ENCODE data around the gene PCNX4.

The PCNX4 gene

DNA sequence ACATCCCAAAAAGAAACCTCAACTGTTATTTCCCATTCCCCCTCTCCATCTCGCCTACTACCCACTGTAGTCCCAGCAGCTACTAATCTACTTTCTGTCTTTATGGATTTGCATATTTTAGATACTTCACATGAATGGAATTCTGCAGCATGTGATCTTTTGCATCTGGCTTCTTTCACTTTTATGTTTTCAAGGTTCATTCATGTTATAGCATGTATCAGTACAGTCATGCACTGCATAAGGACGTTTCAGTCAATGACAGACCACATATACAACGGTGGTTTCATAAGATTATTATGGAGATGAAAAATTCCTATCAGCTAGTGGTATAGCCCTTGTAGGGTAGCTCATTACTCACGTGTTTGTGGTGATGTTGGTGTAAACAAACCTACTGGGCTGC, 24.5 kb downstream of the PCNX4 start:
- no peak for DNase-seq

DNA sequence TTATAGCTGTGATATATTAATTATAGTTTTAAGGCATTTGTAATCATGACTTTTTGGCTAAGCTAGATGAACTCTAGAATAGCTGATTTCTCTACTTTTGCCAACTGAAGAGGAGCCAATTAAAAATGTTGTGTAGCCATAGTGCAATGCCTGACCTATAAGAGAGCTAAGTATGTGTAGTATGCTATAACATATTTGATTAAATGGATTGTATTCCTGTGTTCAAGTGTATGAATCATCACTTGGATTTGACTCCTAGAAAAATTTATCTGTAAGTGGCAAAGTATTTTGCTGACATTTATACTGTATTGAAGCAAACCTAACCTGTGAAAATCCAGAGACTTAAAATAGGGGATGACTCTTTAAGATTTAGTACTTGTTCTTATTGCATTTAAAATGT, 34.2 kb downstream of the PCNX4 start:
- no peaks in the 10 kb centered on the region for H3K27me3 Mint-ChIP-seq

More for the DNA sequence above, 24.5 kb downstream of the PCNX4 start:
- Mint-ChIP-seq H3K27ac (no peak overlapping the region), H3K4me3 (no peak overlapping the region), H3K36me3 (ENCODE audit: insufficient read depth) (peaks cover 32% of the 10 kb centered on the region), H3K27me3 (no peaks in the 10 kb centered on the region), H3K9me3 (no peaks in the 10 kb centered on the region), H3K4me1 (ENCODE audit: low read depth in 2 of 2) (peaks cover 2 to 7% of the 10 kb centered on the region in 2 donors)
- no peak for ATAC-seq (replicated peaks)

DNA sequence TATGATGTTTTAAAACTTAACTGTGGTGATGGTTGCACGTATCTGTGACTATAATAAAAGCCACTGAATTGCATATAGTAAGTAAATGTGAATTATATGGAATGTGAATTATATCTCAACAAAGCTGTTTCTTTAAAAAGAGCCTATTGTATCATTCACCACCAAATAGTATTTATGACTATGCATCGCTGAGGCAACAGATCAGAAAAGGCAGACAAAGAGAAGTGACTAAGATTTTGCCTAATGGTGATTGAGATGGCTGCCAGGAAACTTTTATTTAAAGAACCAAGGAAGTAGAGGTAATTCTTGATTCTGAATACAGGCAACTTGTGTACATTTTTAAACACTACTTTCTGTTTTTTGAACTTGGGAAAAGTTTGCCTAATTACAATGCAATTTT, 41.8 kb downstream of the PCNX4 start:
- Mint-ChIP-seq H3K4me1 (ENCODE audit: low read depth in 2 of 2) (peaks cover 3% of the 10 kb centered on the region in 2 donors), H3K9me3 (no peaks in the 10 kb centered on the region), H3K27me3 (no peaks in the 10 kb centered on the region), H3K4me3 (no peak overlapping the region), H3K27ac (no peak overlapping the region), H3K36me3 (ENCODE audit: insufficient read depth) (peaks cover 4% of the 10 kb centered on the region)
- DNase-seq (no peak), ATAC-seq (replicated peaks) (no peak)

More for the DNA sequence above, 34.2 kb downstream of the PCNX4 start:
- no peak overlapping the region for H3K27ac Mint-ChIP-seq
- no peaks in the 10 kb centered on the region for H3K9me3 Mint-ChIP-seq
- ATAC-seq (replicated peaks) (no peak), DNase-seq (no peak)
- no peak overlapping the region for H3K4me3 Mint-ChIP-seq
- H3K4me1 Mint-ChIP-seq (ENCODE audit: low read depth in 2 of 2) = peaks cover 3 to 7% of the 10 kb centered on the region in 2 donors
- peaks cover 43% of the 10 kb centered on the region for H3K36me3 Mint-ChIP-seq (ENCODE audit: insufficient read depth)

DNA sequence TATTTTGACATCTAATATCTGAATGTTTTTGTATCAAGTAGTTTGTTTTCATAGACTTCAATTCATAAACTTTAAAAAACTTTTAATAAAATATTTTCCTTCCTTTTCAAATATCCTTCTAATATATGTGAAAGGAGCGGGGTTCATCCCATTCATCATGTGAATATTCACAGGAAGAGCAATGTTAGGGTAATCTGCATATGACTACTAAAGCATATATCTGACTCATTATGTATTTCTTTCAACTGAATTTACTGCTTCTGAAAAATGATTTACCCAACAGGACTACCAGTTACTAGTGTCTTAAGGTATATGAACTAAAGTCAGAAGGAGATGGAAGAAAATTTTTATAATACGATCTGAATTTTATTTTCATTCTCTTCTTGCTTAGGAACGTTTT, 43.0 kb downstream of the PCNX4 start:
- Mint-ChIP-seq H3K27me3 (no peaks in the 10 kb centered on the region), H3K36me3 (ENCODE audit: insufficient read depth) (no peaks in the 10 kb centered on the region), H3K4me3 (no peak overlapping the region), H3K4me1 (ENCODE audit: low read depth in 2 of 2) (peaks cover 1 to 3% of the 10 kb centered on the region in 2 donors), H3K27ac (no peak overlapping the region), H3K9me3 (no peaks in the 10 kb centered on the region)
- DNase-seq (no peak), ATAC-seq (replicated peaks) (no peak)

DNA sequence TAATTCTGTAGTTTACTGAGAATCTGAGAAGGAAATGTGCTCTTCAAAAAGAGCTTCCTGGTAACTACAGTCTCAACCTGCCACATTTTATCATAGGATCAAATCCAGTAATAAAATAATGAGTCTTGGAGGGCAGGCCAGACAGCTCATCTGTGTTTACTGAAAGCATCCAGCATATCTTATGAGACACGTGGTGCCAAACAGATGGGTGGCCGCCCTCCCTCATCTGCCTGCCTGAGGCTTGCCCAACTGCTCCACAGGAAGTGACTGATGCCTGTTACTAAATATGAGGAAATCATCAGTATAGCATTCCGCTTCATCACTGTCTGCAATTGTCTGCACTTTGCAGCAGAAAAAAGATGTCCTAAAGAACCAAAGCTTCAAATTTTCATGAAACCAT, 60.0 kb downstream of the PCNX4 start:
- DNase-seq (peak; percentile 59 to 62 (median 61)), ATAC-seq (replicated peaks) (peak; percentile 99)
- Mint-ChIP-seq H3K36me3 (ENCODE audit: insufficient read depth) (peaks cover 44% of the 10 kb centered on the region), H3K4me3 (peak overlapping the region; percentile 45 to 60), H3K27ac (peak overlapping the region; percentile 94 to 96), H3K27me3 (no peaks in the 10 kb centered on the region), H3K4me1 (ENCODE audit: low read depth in 2 of 2) (peaks cover 31 to 40% of the 10 kb centered on the region in 2 donors), H3K9me3 (no peaks in the 10 kb centered on the region)

DNA sequence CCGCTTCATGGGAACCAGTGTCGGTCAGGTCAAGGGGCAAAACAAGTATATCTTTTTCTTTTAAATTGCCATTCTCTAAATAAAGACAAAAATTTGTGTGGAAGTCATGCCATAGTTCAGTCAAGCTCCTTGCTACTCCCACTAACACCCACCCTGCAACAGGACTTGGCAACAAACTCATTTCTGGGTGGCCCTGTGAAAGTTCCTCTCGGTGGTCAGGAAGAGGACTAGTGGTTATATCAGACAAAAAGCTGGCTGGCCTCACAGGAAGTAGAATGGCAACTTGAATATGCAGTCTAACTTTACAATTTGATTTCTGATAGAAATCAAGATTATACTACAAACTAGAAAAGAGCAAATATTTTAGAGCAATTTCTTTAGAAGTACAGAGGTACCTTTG, 62.3 kb downstream of the PCNX4 start:
- Mint-ChIP-seq H3K27me3 (no peaks in the 10 kb centered on the region), H3K36me3 (ENCODE audit: insufficient read depth) (peaks cover 30% of the 10 kb centered on the region), H3K27ac (peak overlapping the region; percentile 80 to 94), H3K9me3 (no peaks in the 10 kb centered on the region), H3K4me1 (ENCODE audit: low read depth in 2 of 2) (peaks cover 42 to 49% of the 10 kb centered on the region in 2 donors), H3K4me3 (peak overlapping the region; percentile 40 to 54)
- peak; percentile 26 for ATAC-seq (replicated peaks)
- DNase-seq = no peak

DNA sequence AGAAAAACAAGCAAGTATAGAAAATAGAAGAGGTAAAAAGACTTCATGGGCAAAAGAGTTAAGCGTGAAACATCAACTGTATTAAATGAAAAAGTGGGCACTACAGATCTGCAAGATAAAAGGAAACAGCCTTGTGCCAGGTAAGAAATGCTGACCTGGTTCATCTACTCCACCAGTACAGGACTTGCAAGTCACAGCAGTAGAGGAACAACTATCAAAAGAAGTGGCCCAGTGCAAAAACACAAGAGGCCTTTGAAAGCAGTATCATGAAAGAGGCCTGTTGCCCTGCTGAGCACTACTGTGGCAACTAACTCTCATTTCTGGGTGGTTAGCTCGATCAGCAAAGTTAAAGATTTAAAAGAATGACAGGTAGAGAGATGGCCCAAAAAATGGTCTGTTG, 62.9 kb downstream of the PCNX4 start:
- DNase-seq = no peak
- peaks cover 23% of the 10 kb centered on the region for H3K36me3 Mint-ChIP-seq (ENCODE audit: insufficient read depth)
- peak overlapping the region; percentile 40 to 54 for H3K4me3 Mint-ChIP-seq

DNA sequence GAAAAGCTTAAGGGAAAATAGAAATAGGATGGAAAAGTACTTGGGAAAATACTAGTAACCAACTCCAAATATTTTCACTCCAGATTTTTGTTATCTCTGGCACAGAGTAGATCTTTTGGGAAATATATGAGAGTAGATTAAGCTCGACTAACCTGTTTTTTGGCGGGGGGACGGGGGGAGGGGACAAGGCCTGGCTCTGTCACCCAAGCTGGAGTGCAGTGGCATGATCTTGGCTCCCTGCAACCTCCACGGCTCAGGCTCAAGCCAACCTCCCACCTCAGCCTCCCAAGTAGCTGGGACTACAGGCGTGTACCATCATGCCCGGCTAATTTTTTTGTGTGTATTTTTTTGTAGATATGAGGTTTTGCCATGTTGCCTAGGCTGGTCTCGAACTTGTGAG, 68.7 kb downstream of the PCNX4 start:
- ATAC-seq (replicated peaks) (no peak), DNase-seq (no peak)
- Mint-ChIP-seq H3K4me3 (no peak overlapping the region), H3K36me3 (ENCODE audit: insufficient read depth) (peaks cover 16% of the 10 kb centered on the region), H3K9me3 (no peaks in the 10 kb centered on the region), H3K27me3 (no peaks in the 10 kb centered on the region), H3K4me1 (ENCODE audit: low read depth in 2 of 2) (peaks cover 45 to 64% of the 10 kb centered on the region in 2 donors), H3K27ac (peak overlapping the region in 1 of 2 donors; percentile 57)

More for the DNA sequence above, 62.9 kb downstream of the PCNX4 start:
- Mint-ChIP-seq H3K4me1 (ENCODE audit: low read depth in 2 of 2) (peaks cover 46 to 54% of the 10 kb centered on the region in 2 donors), H3K27ac (peak overlapping the region; percentile 80 to 94), H3K9me3 (no peaks in the 10 kb centered on the region), H3K27me3 (no peaks in the 10 kb centered on the region)
- ATAC-seq (replicated peaks) = no peak

DNA sequence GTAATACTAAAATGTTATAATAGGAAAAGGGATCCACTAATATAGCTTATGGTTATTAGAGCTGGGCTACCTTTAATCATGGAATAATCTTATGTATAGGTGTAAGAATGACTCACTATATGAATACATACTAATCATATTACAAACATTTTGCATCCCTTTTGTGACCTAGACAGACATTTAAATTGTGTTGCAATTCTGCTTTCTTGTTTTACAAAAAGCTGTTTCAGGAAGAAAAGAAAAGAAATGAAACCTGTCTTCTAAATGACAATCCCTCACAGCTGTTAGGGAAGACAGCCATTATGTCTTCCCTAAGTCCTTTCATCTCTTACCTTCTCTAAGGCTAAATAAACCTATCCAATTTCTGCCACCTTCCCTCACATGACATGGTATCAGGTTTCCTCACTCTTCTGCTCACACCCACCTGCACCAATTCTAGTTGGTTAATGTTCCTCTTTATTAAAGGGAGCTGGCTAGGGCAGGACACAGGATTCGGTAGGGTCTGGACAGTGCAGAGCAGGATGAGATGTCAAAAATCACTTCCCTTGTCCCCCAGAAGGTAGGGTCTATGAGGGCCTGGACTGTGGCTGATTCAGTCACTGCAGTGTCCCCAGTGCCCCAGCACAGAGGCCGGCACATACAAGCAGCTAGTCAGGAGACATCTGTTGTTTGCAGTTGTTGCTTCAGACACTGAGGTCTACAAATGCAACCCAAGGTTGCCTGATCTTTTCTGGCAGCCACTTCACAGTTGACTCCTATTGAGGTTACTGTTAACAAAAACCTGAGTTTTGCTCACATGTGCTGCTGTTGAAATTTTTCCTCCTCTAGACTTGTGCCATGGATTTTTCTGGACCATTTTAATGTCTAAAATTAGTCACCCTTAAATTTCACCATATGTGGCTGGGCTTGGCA, 69.7 kb downstream of the PCNX4 start:
- peak overlapping the region in 1 of 2 donors; percentile 13 for H3K4me3 Mint-ChIP-seq
- ATAC-seq (replicated peaks) (no peak), DNase-seq (no peak)
- H3K27me3 Mint-ChIP-seq = no peaks in the 10 kb centered on the region
- peaks cover 13% of the 10 kb centered on the region for H3K36me3 Mint-ChIP-seq (ENCODE audit: insufficient read depth)
- peaks cover 48 to 65% of the 10 kb centered on the region in 2 donors for H3K4me1 Mint-ChIP-seq (ENCODE audit: low read depth in 2 of 2)
- no peaks in the 10 kb centered on the region for H3K9me3 Mint-ChIP-seq
- H3K27ac Mint-ChIP-seq = peak overlapping the region; percentile 57 to 64

DNA sequence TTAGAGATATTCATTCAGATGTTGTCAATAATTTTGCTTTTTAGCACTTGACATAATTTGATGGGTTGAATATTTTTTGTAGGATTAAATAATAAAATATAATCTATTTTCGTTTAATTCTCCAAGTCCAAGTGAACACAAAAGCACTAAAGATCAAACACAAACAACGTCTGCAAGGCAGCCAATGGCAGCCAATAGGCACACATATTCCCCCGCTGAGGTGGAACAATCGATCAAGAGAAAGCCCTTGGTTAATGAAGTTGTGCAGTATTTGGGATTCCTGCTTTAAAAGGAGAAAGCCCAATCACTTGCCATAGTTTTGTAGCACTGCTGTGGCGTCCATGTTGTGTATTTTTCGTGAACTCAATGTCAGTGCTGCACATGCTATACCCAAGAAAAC, 72.0 kb downstream of the PCNX4 start:
- DNase-seq = no peak
- ATAC-seq (replicated peaks) = no peak
- Mint-ChIP-seq H3K27ac (peak overlapping the region; percentile 98 to 100), H3K4me3 (peak overlapping the region; percentile 97 to 98), H3K27me3 (no peaks in the 10 kb centered on the region), H3K4me1 (ENCODE audit: low read depth in 2 of 2) (peaks cover 42 to 59% of the 10 kb centered on the region in 2 donors), H3K9me3 (no peaks in the 10 kb centered on the region), H3K36me3 (ENCODE audit: insufficient read depth) (peaks cover 9% of the 10 kb centered on the region)

DNA sequence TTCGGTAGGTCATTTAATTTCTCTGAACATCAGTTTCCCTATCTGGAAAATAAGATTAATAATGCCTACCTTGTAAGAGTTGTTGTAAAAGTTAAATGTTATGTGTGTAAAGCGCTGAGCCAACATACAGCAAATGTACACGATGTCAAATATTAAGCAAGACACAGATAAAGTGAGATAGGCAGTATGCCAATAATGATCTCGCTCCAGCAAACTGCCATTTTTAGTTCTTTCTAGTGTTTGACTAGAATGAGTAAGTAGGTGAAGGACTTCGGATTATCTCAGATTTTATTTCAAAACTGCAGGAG, 72.6 kb downstream of the PCNX4 start:
- no peak for DNase-seq
- Mint-ChIP-seq H3K27me3 (no peaks in the 10 kb centered on the region), H3K27ac (peak overlapping the region; percentile 98 to 100), H3K36me3 (ENCODE audit: insufficient read depth) (peaks cover 9% of the 10 kb centered on the region), H3K4me1 (ENCODE audit: low read depth in 2 of 2) (peaks cover 39 to 54% of the 10 kb centered on the region in 2 donors), H3K4me3 (peak overlapping the region; percentile 97 to 98), H3K9me3 (no peaks in the 10 kb centered on the region)
- peak; percentile 18 for ATAC-seq (replicated peaks)

DNA sequence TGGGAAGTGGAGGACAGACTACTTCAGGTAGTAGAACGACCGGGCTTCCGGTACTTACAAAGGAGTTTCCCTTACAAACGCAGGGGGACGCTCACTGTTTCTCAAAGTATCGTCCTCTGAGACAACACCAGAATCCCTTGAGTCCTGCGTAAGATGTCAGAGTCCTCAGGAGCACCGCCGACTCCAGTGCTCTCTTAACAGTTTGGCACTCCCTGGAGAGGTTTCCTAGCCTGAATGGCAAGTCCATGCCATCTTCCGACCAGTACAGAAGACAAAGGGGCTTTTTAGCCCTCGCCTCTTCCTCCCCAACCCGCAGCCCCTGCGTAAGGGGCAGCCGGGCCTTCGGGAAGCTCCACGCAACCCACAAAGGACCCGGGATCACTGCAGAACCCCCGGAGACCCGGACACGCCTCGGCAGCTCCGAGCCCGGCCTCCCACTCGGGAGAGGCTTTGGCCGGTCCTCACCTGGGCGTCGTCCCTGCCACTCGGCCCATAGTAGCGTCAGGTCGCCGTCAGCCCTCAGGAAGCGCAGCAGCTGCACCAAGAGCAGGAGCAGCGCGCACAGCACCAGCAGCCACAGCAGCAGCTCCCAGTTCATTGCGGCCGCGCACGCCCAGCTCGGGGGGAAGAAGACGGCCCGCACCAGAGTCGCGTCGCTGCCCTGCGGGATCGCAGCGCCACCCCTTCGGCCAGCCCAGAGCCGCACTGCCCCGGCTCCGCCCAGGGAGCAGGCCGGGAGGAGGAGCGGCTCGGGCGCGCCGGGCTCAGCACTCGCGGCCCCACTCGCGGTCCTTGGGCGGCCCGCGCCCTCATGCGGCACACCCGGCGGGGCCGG, 73.2 kb downstream of the PCNX4 start, which contains the start of gene DHRS7:
TSS of gene DHRS7 (minus strand) at position 687 of the 835 bp plus-strand sequence. CDS start at position 598, 89 bp downstream.
- Mint-ChIP-seq H3K9me3 (no peaks in the 10 kb centered on the region), H3K27ac (peak within 1 kb of the TSS; percentile 98 to 100), H3K4me1 (ENCODE audit: low read depth in 2 of 2) (peaks cover 35 to 48% of the 10 kb centered on the region in 2 donors), H3K4me3 (peak within 1 kb of the TSS; percentile 97 to 98), H3K27me3 (no peaks in the 10 kb centered on the region), H3K36me3 (ENCODE audit: insufficient read depth) (peaks cover 9% of the 10 kb centered on the region)
- peak; percentile 80 for ATAC-seq (replicated peaks)
- peak; percentile 54 to 61 (median 56) for DNase-seq

DNA sequence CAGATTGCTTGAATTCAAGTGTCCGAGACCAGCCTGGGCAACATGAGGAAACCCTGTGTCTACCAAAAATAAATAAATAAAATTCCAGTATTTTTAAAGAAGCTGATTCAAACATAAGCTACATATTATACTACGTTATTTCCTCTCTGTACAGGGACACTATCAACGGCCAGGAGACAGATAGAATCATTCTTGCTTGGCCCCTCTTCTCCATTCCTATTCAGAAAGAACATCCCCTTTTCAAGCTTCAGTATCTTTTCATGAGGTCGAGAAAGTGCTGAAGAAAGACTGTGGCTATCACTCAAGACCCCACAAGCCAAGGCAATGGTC, 73.8 kb downstream of the PCNX4 start:
- Mint-ChIP-seq H3K27ac (peak overlapping the region; percentile 98 to 100), H3K4me1 (ENCODE audit: low read depth in 2 of 2) (peaks cover 33 to 47% of the 10 kb centered on the region in 2 donors), H3K4me3 (peak overlapping the region; percentile 97 to 98), H3K9me3 (no peaks in the 10 kb centered on the region), H3K27me3 (no peaks in the 10 kb centered on the region), H3K36me3 (ENCODE audit: insufficient read depth) (peaks cover 9% of the 10 kb centered on the region)
- ATAC-seq (replicated peaks) = peak; percentile 9
- no peak for DNase-seq
